Renal cortical epithelial cell (primary cell): Measurements from ENCODE around the gene TSPAN6. TPM values are rescaled to one million over a fixed set of nuclear protein-coding genes. Genes with fewer than 3 reads are reported as not detected.

Experiments
- DNase-seq: peaks from one replicate; pipeline ENCODE4 v3.0.0-alpha.2; 2011; ENCODE audit warnings: low read depth
- total RNA-seq: library from RNA; depleted of rRNA; stranded (reverse); fragments of >200 nt; gene quantifications from 2 replicates; pipeline ENCODE4 v1.2.3, GENCODE V29; 2014

TSPAN6 gene
- total RNA-seq, 1 donor from 2014 or later: 79.7 TPM

GRCh38 chrX:100647739-100648138, 11.1 kb upstream of the TSPAN6 start:
- no peak for DNase-seq

- DNase-seq: no peak
Observed at GRCh38 chrX:100647095-100647494, 10.5 kb upstream of the TSPAN6 start.

- DNase-seq: peak; percentile 65
Observed at GRCh38 chrX:100645106-100645505, 8.5 kb upstream of the TSPAN6 start.

- DNase-seq: peak; percentile 94
Observed at GRCh38 chrX:100643956-100644860, 7.6 kb upstream of the TSPAN6 start, which contains the start of gene SRPX2. Gene SRPX2, plus strand, starts transcription at chrX:100644199. Its CDS starts 2,124 bp downstream, at chrX:100646323.

DNA sequence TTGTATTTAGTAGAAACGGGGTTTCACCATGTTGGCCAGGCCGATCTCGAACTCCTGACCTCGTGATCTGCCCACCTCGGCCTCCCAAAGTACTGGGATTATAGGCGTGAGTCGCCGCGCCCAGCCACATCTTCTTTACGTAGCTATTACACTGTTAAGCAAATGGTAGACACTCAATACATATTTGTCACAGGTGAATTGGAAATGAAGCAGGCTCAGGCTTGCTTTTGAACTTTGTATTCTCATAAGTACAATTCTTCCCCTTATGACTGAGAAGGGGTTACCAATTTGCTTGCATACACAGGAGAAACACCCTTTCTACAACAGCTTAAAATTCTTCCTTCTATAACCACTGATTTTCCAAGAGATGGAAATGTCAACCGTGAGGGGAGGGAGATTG, 6.6 kb upstream of the TSPAN6 start:
- no peak for DNase-seq

DNA sequence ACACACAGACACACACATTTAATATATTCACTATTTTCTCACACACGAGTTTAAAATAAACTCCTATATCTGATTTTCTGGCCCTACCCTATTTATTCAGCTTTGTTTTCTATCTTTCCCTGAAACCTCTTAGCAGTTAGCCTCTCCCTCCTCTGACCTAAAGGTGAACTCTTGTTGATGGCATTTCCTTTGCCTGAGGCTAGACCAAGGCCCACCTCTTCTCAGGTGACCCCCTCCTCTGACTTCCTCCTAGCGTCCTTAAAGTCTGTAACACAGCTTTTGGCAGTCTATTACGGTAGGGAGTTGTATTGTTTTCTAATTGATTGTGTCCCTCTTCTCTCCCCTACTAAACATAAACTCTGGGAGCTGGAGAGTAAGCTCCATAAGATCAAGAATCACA, 5.7 kb upstream of the TSPAN6 start:
- DNase-seq: peak; percentile 53

DNA sequence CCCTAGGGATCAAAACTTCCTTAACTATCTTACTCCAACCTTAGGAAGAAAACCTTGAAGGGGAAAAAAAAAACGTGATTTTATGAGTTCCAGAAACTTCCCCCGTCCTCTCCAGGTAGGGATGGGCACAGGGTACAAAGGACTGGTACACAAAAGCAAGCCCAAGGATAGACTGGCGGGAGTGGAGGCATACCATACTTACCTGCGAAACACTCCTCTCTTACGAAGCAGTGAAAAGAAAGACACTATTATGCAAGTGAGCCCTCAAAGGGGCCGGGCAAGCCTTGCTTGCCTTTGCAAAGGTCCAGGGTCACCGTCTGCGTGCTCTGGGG, 651 bp downstream of the TSPAN6 start:
- DNase-seq: no peak

GRCh38 chrX:100635040-100635439, 1.6 kb downstream of the TSPAN6 start:
- DNase-seq: no peak

DNA sequence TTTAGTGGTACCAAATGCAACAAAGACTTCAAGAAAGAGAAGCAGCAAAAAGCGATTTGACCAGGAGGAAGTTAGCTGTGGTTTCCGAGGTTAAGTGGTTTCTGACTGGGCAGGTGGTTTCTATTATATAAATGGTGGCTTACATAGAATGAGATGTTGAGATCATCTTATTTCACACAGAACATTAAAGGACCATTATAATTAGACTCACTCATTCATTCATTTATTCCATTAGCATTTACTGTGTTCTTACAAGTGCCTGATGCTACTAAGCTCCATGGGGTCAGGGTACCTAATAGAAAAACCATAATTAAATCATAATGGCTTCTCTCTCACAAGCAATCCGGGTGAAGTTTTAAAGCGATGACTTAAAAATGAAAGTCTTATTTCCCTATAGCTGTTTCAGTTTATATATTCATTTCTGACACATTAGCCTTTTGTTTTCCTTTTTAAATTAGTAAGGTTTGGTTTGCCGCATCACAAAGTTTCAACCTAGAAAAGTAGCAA, 10.6 kb downstream of the TSPAN6 start:
- no peak for DNase-seq

DNA sequence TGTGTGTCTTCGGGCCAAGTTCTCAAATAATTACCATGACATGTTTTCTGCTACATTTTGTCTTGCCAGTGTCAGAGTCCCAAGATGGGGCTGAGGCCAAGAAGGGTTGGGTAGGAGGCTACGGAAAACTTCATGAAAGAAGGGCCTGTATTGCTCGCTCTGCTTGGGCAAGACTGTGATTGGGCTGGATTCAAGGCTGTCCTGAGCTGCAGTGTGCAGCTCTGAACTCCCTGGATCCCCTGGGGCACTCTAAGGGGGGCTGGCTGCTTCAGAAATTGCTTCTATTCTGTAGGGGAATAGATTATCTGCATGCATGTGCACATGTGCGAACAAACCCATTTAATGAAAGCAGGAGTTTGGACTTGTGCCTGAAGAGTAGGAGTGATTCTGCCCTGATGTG, 13.6 kb downstream of the TSPAN6 start:
- DNase-seq: no peak

- DNase-seq: peak; percentile 73
Observed at GRCh38 chrX:100615005-100615404, 21.6 kb downstream of the TSPAN6 start.

GRCh38 chrX:100611951-100612350, 24.7 kb downstream of the TSPAN6 start:
- DNase-seq: no peak

GRCh38 chrX:100609591-100609990, 27.0 kb downstream of the TSPAN6 start:
- DNase-seq: no peak

DNA sequence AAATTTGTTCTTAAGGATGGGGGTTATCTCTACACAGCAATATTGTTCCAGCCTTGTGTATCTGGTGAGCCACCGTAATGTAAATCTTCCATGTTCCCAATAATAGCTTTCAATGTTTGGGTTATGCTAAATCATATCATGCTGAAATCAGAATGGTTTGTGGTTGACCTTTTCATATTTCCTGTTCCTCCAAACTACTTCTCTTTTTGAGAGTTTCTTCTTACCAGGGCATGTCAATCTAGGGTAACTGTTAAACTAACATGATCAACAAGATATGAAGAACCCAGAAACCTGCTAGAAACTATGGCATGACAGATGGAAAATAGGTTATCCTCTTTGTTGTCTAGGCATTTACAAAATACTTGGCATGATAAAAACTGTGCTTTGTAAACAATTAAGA, 29.9 kb downstream of the TSPAN6 start:
- no peak for DNase-seq

DNA sequence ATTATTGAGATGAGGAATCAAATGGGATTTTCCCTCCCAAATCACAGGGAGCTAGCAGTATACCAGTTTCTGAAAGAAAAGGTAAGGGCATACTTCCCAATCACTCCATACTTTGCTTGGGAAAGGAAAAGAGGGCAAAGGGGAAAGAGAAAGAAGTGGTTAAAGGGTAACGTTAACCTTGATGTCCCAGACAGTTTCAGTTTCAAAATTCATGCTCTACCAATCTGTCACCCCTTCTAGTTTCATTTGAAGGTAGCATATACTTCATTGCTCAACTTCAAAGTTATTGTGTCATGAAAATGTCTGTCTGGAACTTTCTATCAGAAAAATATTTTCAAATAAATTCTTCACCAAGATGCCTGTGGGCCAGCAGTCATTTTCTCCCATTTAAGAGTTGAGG, 35.8 kb downstream of the TSPAN6 start:
- DNase-seq: no peak

DNA sequence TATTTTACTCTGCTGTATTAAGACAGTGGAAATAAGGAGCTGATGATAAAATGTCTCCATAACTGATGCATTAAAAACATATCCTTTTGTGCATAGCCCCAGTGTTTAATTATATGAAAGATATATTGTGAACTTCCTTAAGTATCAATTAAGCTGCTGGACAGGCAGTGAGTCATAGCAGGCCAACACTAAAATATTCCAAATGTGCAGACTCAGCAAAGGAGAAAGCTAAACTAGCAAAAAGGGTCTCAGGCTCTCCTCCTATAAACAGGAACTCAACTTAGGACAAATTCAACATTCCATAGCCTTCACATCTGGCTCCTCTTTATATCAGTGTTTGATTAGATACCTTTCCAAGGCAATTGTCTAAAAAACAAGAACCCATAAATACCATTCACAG, 36.3 kb downstream of the TSPAN6 start:
- DNase-seq: peak; percentile 3

DNA sequence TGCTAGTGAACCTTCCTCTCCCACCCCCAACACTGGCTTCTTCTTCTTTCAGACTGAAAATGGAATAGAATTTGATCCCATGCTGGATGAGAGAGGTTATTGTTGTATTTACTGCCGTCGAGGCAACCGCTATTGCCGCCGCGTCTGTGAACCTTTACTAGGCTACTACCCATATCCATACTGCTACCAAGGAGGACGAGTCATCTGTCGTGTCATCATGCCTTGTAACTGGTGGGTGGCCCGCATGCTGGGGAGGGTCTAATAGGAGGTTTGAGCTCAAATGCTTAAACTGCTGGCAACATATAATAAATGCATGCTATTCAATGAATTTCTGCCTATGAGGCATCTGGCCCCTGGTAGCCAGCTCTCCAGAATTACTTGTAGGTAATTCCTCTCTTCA, 37.1 kb downstream of the TSPAN6 start:
- DNase-seq: no peak

GRCh38 chrX:100596601-100597000, 40.0 kb downstream of the TSPAN6 start:
- DNase-seq: no peak

DNA sequence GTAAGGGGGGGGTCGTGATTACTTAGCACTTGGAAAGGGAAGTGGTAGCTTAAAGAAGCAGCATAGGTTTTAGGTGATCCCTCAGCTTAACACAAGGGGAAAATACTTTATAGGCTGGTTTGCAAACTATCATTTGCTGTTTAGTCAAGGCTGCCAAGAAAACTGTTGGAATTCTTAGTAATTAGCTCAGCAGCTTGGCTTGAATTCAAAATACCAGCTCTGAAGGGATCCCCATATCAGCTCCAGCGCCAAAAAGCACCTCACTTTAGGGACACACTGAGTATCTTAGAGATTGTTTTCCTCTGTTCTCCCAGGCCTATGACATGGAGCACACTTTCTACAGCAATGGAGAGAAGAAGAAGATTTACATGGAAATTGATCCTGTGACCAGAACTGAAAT, 43.0 kb downstream of the TSPAN6 start:
- DNase-seq: no peak

DNA sequence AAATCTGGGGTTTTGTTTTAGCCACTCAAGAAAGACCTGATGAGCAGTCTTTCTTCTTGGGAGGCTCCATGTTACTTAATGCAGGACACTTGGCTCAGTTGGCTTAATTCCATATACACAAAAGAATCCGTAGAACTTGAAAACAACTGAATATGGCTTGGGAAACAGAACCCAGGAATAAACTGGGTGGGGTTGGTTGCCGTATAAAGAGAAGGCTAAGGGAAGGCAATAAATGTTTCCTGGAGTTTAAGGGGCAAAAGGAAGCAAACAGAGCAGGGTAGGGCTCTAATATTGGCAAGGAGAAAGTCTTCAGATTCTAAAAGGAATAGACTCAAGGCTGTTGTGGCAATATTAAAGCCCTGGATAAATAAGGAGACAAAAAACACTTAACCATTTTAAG, 43.5 kb downstream of the TSPAN6 start:
- DNase-seq: no peak

DNA sequence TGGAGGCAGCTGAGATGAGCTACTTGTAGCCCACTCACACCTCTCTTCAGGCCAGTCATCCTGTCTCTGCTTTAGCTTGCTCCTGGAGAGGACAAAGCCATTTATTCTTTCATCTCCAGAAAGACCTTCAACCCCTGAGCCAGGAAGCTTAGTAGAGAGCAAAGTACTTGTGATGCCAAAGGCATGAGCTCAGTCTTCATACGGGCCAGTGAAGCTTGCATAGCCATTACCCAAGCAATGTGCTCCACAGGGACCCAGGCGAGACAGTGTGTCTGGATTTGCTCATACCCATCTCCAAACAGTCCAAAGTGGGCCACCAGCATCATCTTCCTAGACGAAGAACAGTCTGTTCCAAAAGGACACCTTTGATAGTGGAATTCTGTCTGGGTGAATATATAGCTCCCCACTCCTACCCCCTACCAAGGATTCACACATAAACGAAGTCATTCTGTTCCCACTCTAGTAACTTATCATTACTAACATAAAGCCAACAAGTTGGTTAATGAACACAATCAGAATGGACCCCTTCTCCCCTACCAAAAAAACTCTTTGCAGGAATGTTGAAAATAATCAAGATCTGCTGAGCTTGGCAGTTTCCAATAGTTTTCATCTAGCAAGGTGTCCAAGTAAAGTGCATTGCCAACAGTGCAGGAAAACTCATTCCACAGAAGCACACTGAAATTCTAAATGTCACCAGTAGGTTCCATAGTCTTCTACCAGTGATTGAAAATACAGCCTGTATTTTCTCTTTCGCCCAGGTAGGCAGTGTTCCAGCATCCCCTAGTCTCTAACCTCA, 45.2 kb downstream of the TSPAN6 start:
- no peak for DNase-seq

- DNase-seq: no peak
Observed at GRCh38 chrX:100587861-100588260, 48.7 kb downstream of the TSPAN6 start.

- no peak for DNase-seq
Observed at GRCh38 chrX:100586747-100587146, 49.9 kb downstream of the TSPAN6 start.
